ENCODE data around the gene RIMBP2. TPM values are rescaled to one million over a fixed set of nuclear protein-coding genes. Genes with fewer than 3 reads are reported as not detected.

The RIMBP2 gene
- total and polyA plus RNA-seq, 2 experiments from 2014 or later = 0.31 to 0.37 TPM

- DNase-seq (ENCODE audit: low spot score) = no peak
- TF ChIP-seq CTCF (conservative IDR thresholded peaks at IDR 0.05; ENCODE audit: low read depth in 2 of 2) = no peak
- TF ChIP-seq NANOG (IDR thresholded peaks at IDR 0.05; ENCODE audit: borderline replicate concordance) = no peak
- TF ChIP-seq ZNF114 (CRISPR knock-in tag; IDR thresholded peaks at IDR 0.05) = no peak
- no peak for TF ChIP-seq ZNF331 (CRISPR knock-in tag; IDR thresholded peaks at IDR 0.05; ENCODE audit: low read depth)
- TF ChIP-seq JUNB (IDR thresholded peaks at IDR 0.05; ENCODE audit: unreplicated experiment) = no peak
- no peak for TF ChIP-seq EZH2phosphoT487 (IDR thresholded peaks at IDR 0.05; ENCODE audit: unreplicated experiment)
- no peak for TF ChIP-seq ETS1 (IDR thresholded peaks at IDR 0.05)
- no peak for TF ChIP-seq ZNF462 (CRISPR knock-in tag; IDR thresholded peaks at IDR 0.05)
- TF ChIP-seq CREB1 (CRISPR knock-in tag; IDR thresholded peaks at IDR 0.05; ENCODE audit: low read depth) = no peak
- no peak overlapping the region for H3K4me3 Mint-ChIP-seq
Observed at GRCh38 chr12:130555221-130555620, 160.9 kb downstream of the RIMBP2 start.

More at GRCh38 chr12:130555221-130555620, 160.9 kb downstream of the RIMBP2 start:
- Histone ChIP-seq H3K27ac (ENCODE audit: low read depth) (no peak overlapping the region), H4K20me1 (replicated peaks; ENCODE audit: insufficient read depth) (no peaks in the 10 kb centered on the region), H3K4me1 (ENCODE audit: insufficient read depth) (no peaks in the 10 kb centered on the region), H3K27me3 (ENCODE audit: insufficient read depth) (no peaks in the 10 kb centered on the region), H3K36me3 (ENCODE audit: insufficient read depth) (no peaks in the 10 kb centered on the region), H2AFZ (no peak overlapping the region), H3K4me2 (no peak overlapping the region), H3K4me3 (no peak overlapping the region), H3K9me2 (ENCODE audit: insufficient read depth) (no peaks in the 10 kb centered on the region), H3K79me2 (replicated peaks; ENCODE audit: insufficient read depth) (no peaks in the 10 kb centered on the region), H3F3A (replicated peaks; ENCODE audit: low read depth) (no peaks in the 10 kb centered on the region)
- no peak for ATAC-seq
- H3K36me3 Mint-ChIP-seq (ENCODE audit: low read depth) = peaks cover 22% of the 10 kb centered on the region; the same call in 2 of the 3 replicates
- H3K27ac Mint-ChIP-seq = no peak overlapping the region
- H3K27me3 Mint-ChIP-seq (ENCODE audit: insufficient read depth, low read depth, poor library complexity) = peaks cover 2% of the 10 kb centered on the region
- H3K9me3 Mint-ChIP-seq = peaks cover 97% of the 10 kb centered on the region
- no peaks in the 10 kb centered on the region for H3K4me1 Mint-ChIP-seq
